NOMO-1 (cell line): ENCODE measurements around the gene C1orf21.
A peak's percentile ranks its signal among the peaks of the same experiment; 100 is the strongest.

ENCODE experiments used
- DNase-seq, 2 experiments: peaks; one replicate each; lab custom pipeline; 2025; ENCODE audit not compliant: unreplicated experiment in 2 of 2; lab: John Stamatoyannopoulos, UW

C1orf21 gene

DNA sequence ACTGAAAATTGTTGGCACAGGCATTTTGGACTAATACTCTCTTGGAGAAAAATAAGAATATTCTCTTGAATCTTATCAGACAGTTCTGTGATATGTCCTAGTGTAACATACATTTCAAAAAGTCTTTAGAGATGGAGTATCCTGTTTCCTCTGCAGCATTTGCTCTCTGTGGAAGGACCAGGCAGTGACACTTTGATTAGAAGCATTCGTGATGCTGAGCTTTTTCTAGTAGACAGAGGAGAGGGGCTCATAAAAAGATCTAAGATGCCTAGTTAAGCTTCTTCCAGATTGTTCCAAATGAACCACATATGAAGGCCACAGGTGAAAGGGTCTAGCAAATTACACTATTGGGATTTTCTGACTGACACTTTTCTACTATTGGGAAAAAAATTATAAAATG is 120.3 kb downstream of the C1orf21 start:
- DNase-seq: no peak

DNA sequence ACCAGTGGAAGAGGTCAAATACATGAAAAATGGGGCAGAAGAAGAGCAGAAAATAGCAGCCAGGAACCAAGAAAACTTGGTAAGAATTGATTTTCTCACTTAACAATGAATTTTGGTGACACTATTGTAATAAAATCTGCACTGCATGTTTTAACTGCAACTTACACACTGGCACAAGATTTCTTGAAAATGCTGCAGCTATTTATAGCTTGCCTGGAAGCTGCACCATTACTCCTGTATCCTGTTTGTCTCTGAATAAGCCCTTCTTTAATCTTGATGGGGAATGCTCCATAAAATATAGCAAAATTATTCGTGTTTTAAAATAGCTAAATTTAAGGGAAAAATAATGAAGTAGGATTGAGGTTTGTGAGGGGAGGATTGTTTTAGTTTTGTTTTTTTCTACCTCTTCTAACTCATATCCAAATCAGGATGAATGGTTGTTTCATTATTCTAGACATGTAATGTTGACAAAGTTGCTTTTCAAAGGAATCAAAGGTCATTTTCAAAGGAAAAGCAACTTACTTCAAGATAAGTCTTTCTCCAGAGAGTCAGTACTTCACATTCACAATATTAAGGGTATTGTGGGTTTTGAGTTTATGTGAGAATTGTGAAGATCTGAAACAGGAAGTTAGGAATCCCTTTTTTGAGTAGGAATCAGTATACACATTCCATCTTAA is 120.9 kb downstream of the C1orf21 start:
- no peak for DNase-seq

DNA sequence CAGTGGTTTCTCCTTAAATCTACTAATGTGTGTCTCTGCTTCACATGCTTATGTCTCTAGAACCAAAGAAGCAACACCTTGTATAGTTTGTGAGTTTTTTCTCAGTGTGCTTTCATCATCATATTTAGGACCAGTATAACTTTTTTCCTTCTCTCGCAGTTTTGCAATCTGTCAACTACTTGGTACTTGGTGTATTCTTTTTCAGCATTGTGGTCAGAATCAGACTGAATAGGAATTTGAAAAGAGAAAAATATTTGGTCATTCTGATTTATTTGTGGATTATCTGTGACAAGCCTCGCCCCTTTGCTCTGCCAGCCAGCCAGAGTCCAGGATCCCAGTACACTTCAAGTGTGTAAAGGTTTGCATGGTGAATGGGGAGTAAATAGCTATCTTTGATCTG is 122.3 kb downstream of the C1orf21 start:
- no peak for DNase-seq

DNA sequence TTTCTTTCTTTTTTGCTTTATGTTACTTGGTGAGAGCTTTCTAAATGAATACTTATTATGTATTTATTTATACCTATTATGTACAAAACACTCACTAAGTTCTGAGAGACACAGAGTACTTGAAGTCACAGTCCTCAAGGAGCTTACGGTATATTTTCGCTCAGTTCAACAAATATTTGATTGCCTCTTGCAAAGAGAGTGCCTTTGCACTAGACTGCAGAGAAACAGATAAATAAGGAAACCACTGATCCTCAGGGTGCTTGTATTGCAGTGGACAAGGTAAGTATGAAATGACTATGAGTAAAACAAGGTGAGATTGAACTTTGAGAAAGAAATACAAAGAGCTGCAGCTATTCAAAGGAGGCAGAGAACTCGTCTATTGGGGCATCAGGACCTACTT is 123.3 kb downstream of the C1orf21 start:
- DNase-seq: no peak

DNA sequence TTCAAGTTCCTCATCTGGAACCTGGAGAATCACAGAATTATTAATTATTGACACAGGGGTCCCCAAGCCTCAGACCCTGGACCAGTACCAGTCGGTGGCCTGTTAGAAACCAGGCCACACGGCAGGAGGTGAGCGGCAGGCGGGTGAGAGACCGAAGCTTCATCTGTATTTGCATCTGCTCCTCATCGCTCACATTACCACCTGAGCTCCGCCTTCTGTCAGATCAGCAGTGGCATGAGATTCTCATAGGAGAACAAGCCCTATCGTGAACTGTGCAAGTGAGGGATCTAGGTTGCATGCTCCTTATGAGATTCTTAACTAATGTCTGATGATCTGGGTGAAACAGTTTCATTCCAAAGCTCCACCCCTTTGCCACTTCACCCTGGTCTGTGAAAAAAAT is 125.9 kb downstream of the C1orf21 start:
- no peak for DNase-seq

DNA sequence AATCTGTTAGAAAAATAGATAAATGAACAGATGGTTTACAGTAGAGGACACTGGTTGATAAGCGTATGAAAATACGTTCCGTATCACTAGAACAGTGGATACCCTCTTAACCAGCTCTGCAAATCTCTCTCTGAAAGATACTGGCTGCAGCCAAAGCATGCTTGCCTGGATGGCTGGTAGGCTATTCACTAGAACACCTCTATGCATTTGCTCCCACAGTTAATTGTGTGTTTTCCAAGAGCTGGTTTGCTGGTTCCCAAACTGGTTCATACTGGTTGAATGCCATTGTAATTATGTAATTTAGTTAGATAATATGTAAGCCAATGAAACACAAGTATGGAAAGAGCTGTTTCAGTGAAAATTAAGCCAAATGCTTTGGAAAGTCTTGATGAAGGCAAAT is 126.6 kb downstream of the C1orf21 start:
- no peak for DNase-seq

DNA sequence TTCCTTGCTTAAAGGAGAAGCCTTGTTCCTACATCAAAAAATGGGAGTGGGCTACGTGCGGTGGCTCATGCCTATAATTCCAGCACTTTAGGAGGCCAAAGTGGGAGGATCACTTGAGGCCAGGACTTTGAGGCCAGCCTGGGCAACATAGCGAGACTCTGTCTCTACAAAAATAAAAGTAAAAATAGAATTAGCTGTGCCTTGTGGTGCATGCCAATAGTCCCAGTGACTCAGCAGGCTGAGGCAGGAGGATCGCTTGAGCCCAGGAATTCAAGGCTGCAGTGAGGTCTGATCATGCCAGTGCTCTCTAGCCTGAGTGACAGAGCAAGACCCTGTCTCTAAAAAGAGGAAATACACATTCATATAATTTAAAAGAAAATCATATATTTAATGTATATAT is 127.1 kb downstream of the C1orf21 start:
- no peak for DNase-seq

DNA sequence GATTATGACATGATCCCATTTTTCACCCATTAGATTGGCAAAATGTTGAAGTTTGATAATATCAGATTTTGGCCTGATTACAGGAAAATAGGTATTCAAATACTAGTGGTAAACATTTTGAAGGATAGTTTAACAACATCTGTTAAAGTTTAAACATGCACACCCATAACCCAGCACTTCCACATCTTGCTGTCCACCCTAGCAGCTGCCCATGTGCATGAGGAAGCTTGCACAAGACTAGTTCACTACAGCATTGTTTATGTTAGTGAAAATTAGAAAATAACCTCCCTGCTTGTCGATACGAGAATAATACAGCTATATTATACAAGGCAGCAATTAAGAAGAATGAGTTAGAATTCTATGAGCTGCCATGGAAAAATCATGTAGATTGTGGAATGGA is 127.6 kb downstream of the C1orf21 start:
- no peak for DNase-seq

DNA sequence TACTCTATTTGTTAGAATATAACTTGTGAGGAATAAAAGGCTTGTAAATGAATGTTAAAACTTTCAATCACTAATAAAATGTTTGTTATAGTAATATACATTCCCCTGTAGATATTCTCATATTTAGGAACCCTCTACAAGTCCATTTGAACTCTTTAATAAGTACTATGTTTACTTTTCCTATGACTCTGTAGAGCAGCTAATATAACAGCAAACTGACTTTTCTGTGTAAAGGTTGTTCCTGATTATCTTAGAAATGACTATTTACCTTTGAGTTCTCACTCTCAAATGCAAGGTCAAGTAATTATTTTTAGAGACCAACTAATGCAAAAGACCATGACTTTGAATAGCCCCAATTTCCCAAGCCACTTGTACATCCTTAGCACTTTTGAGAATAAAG is 130.3 kb downstream of the C1orf21 start:
- no peak for DNase-seq

DNA sequence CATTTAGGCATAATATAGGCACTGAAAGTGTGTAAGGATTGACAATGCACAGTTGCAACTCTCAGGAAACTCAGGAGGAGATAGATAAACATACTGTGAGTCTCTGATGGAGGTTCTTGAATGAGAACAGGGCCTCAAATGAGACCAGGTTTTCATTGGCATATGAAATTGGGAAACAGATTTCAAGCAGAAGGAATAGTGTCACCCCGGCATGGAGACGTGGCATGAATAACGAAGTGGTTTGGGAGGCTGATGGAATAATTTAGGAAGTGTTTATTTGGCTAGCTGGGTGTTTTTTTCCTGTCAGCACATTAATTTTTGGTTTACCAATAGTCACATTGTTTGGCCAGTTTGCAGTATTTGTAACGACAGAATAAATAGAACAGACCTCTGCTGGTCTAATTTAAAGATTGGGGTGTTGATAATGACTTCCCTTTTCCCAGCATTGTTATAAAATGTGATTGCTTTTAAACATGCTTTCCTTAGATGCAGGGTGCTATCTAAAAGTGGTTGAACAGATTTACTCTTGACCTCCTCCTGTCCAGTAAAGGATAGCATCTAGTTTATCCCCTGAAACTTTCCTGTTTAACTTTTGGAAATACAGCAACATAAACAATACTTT is 132.0 kb downstream of the C1orf21 start:
- no peak for DNase-seq

DNA sequence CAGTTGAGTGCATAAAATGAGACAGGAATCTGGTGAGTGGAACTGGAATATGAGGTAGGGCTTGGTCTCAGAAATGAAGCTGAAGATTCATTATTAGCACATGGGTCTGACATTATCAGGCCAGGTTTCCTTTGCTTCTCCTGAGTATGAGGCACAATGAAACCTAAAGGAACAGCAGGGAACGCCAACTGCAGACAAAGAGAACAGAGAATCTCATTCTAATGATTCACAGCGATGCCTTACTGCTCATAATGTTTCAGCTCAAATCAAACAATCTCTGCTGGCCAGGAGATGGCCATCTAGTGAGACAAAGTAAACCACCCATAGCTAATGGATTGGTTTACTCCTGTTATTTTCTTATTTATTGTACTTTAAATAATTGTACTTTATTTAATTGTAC is 133.5 kb downstream of the C1orf21 start:
- no peak for DNase-seq

DNA sequence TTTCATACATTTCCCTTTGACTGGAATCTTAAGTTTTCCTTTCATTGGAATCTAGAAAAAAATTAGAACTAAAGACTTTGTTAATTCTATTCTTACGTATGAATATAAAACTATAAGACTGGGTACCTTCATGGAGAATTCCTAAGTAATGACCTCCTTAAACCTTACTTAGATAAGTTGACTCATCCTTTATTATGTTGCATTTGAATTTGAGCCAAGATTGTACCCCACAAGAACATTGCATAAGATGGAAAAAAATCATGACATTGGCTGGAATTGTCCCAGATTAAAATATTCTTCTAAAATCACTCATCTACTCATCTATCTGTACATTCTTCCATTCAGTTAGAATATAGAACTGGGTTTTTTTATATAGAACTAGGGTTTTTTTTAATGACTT is 137.4 kb downstream of the C1orf21 start:
- no peak for DNase-seq

DNA sequence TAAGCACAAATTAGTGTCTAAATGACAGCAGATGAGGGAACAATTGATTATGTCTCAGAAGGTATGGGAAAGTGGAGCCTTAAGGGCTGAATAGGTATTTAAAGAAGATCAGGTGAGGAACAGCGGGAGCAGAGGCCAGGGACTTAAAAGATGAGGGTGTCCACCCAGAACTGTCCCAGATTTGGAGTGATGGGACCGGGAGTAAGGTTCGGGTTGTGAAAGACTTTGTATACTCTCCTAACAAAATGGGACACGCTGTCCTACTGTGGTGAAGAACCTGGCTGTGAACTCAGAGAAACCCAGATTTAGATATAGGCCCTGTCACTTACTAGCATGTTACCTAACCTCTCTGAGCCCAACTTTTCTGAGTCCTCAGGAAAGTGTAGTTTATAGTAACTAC is 140.6 kb downstream of the C1orf21 start:
- no peak for DNase-seq

DNA sequence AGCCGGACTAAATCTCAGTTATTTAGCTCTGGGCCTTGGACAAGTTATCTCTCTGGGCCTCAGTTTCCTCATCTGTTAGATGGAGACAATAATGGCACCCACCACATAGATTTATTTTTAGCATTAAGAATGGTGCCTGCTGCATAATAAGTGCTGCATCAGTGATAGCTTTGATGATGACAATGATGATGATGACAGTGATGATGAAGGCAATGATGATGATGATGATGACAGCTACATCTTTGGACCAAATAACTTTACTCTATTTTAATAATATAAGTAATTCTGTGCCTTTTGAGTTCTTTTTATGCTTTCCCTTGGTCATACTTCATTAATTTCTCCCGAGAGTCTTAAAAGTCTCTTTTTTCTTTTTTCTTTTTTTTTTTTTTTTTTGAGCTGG is 143.4 kb downstream of the C1orf21 start:
- no peak for DNase-seq

DNA sequence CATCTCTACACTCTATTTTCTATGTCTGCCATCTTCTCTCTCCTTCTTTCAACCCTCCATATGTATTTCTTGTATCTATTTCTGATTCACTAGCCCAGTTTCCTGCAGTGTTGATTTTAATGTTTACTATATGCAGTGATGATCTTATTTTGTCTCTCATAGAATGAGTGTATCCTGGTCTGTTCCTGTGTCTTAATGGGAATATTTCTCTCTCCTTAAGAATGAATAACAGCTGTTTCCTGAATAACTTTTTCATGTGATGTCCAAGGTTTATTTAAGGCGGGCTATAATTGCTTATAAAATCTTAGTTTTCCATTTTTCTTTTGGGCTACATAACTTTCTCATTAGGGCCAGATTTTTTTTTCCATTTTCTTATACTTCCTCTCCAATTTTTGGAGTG is 144.5 kb downstream of the C1orf21 start:
- no peak for DNase-seq

DNA sequence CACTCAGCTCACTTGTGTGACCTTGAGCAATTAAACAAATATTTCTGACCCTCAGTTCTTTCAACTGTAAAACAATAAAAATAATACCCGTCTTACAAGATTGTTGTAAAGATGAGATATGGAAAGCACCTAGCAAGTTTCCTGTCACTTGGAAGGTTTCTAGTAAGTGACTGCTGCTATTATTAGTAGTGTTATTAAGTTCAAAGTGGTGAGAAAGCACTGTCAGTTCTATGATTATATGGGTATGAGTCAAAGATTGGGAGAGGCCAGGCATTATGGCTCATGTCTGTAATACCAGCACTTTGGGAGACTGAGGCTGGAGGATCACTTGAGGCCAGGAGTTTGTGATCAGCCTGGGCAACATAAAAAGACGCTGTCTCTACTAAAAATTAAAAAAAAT is 145.4 kb downstream of the C1orf21 start:
- DNase-seq: no peak

DNA sequence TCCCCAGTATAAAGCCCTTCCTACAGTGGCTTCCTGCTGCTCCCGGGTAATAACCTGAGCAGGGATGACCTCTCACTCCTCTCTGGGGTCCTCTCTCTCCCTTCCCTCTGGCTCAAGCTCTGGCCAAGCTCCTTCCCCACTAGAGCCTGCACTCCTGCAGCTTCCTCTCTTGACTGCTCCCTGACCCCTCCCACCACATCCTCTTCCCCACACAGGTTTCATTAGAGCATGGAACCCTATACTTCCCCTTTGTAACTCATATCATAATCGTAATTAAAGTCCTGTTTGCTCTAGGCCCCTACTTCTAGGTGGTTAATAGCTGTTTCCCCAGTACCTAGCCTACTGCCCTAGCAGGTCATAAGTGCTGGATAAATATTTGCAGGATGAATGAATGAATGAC is 146.2 kb downstream of the C1orf21 start:
- DNase-seq: peak; percentile 74 to 90

DNA sequence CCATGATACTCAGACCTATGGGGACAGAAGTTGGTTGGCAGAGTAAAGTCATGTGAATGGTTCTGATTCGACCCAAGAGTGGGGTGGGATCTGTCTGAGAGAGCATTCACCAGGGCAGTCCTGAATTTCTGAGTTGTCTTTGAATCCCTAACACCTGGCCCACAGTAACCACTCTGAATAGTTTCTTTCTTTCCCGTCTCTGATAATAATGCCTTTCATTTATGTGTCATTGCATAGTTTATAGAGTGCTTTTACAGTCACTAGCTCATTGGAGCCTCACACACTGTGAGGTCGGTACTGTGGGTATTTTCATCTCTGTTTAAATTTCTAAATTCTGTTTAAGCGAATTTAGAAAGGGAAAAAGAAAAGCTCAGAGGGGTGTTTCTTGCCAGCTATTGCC is 147.1 kb downstream of the C1orf21 start:
- DNase-seq: no peak

DNA sequence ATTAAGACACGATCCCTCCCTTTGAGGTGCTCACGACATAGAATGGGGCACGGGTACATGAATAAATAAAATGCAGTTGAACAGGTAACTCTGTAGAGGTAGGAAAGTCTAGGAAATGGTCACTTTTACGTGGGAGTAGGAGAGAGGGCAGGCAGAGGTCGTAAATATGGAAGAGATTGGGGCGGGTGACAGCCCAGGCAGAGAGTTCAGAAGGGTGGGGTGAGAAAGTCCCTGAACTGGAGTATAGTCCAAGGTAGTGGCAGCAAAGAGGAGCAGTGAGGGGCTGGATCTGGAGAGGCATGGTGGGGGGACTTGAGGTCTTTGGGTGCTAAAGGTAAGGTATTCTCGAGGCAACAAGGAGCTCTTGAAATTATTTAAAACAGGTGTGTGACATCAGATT is 147.9 kb downstream of the C1orf21 start:
- DNase-seq: no peak

DNA sequence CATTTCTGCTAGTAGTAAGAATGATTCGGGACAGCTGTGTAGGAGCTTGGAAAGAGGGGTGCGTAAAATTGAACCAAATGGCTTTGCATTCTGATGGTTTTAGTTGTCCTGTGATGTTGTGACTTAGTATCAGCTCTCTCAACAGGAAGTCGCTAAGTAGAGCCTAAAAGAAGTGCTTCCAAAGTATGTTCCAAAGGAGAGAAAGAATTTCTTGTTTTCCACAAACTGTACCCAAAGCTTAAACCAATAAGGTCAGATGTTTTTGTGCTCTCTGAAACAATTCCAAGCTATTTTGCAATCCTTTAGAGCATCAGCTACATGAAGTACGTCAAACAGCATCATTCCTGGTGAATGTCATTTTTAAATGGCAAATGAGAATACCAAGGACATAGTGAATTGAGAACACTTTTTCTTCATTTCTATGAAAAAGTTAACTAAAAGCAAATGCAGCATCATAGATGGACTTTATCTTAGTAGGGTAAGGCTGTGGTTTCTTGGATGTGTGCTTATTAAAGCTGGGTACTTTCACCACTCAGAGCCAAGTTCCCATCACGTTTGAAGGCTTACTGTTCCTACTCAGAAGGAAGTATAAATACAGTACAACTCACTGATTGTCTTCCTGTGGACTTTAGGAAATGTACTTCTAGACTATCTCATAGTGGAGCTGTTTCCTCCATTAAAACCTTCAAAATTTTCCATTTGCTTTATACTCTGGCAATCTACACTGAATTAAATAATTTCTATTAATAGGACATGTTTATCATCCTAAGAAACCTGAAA is 148.6 kb downstream of the C1orf21 start:
- no peak for DNase-seq

DNA sequence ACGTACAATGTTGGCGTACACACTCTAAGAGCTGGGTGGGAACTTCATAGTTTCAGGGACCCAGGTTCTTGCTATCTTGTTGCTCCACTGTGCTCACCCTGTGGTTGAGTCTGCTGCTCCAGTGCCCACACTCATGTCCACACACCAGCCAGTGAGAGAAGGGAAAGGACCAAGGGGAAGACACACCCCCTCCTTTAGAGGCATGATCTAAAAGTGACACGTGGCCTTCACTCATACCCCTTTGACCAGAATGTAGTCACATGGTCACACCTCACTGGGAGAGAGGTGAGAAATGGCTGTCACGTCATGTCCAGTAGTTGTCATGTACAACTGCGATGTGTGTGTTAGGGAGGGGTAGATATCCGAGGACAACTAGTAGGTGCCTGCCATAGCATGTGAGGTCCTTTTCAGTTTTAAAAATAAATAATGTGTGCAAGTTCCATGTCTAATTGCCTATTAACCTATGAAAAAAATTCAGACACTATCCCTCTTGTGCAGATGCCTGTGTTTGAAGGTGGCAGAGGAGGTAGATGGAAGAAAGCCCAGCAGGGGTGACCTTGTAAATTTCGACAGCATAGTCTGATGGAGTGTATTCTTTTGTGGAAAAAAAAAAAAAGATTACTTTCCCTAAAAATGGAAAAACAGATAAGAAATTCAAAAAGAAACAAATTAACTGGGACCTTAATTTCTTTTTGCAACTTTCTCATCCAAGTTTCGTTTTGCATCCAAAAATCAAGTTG is 149.6 kb downstream of the C1orf21 start:
- no peak for DNase-seq
